Measurements from ENCODE around the gene GABPA.
A peak's percentile ranks its signal among the peaks of the same experiment; 100 is the strongest.
"Not testable (repeated sequence)": the region's sequence is repeated elsewhere in the genome, so short reads cannot be mapped to it uniquely, and the experiment has no call there.

The GABPA gene

DNA sequence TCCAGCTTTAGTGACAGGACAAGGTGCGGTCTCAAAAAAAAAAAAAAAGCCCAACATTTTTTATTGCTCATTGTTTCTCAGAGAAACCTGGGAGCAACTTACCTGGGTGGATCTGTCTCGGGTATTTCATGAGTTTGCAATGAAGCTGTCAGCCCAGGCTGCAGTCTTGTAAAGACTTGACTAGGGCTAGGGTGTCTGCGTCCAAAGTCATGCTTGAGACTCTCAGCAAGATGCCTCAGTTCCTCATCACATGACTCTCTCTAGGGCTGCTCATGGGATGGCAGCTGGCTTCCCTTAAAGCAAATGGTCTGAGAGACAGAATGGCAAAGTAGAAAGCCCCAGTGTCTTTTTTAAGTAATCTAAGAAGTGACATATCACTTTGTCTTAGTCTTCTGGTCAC is 8.1 kb downstream of the GABPA start:
- DNase-seq, result no peak

DNA sequence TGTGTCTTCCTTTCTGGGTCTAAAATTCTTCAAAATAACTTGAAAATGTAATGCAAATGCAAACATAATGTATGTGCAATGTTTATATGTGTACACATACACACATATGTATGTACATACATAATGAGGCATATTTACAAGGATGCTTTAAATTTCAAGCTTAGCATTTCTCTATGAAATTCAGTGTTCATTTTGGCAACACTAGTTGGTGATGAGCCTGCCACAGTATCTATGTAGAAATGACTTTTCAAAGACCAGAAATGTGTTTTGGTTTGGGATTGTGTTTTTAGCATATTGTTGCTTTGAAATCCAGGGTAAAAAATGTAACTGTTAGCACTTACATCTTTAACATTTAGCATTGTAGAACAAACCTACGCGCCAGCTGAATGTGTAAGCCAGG is 10.1 kb downstream of the GABPA start:
- DNase-seq, result no peak

DNA sequence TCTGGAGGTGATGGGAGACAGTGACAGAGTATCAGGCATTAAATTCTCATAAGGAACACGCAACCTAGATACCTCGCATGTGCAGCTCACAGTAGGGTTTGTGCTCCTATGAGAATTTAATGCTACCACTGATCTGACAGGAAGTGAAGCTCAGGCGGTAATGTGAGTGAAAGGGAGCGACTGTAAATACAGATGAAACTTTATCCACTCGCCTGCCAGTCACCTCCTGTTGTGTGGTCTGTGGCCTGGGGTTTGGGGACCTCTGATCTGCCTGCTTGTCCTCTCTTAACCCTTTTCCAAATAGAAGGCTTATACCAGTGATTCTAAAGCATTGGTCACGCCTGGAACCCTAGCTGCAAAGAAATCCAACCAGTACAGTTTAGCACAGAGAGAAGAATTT is 15.3 kb downstream of the GABPA start:
- no peak for DNase-seq

DNA sequence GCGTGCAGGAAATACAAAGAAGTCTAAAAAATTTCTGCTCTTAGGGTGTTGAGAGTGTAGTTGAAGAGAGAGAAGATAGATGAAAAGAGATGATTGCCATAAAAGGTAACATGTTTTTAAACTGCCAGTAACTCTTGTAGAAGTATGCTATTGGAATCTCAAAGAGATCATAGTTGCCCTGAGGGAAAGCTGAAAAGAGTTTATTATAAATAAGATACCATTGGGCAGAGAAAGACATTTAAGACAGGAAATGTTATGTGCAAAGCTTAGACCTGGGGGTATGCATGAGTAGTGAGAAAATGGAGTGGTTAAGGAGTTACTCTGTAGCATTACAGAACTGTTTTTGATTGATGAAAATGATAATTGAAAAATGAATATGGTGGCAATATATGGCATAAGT is 17.6 kb downstream of the GABPA start:
- DNase-seq, result no peak

DNA sequence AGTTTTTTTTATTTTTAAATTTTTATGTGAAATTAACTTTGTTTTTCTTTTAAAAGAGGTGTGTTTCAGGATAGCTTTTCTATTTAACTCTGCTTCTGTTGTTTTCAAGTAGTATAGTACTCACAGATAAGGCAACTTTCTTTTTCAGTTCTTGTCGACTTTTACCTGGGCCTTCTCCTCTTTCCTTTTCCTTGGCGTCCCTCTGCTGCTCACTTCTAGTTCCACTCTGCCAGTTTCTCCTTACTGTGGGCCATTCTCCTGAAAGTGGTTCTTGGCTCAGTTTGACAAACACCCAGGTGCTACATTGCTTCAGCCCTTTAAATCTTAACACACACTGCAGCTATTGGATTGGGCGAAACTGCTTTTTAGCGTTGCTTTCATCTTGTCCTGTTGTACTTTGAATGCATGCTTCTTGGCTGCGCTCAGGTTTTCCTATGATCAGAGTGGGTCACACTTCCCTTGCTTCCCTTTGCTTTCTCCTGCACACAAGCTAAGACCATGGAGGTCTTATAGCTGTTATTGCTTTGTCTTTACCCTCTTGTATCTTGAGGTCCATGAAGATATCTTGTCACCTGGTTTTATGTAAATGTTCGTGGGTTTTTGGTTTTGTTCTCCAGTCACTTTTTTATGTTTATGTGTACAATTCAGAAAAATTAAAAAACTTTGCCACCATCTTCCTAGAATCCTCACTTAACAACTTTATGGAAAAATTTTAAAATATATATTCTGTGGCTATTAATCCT is 21.6 kb downstream of the GABPA start:
- DNase-seq, result no peak

DNA sequence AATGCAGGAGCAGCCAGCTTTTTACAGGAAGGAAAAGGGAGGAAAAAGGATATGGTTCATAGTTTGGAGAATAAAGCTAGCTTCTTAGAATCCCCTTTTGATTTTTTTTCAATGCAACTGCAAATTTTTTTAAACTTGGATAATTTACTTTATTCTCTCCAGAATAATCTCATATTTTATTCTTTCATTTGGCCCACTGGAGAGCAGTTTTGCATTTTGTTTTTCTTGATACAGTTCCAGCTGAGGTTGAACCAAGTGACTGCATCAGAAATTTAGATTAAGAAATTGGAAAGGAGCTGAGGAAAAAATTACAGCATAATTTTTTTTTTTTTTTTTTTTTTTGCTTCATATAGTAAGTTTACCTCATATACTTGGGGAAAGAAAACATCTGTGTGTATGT is 22.8 kb downstream of the GABPA start:
- no peak for DNase-seq

DNA sequence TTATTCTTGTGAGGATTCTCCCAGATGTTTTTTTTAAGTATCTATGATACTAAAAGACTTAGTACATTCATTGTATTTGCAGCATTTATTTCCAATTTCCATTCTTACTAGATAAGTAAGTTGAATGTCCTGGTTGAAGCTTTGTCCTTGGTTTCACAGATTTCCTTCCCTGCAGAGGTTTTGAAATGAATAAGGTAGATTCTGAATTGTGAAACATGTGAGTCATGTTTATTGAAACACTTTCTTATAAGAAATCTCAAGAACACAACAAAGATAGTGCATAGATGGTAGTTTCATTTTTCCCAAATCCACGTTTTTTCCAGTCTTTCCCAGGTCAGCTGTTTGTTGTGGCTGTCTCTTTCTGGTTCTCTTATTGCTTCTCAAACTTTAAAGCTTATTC is 24.8 kb downstream of the GABPA start:
- DNase-seq, result no peak

DNA sequence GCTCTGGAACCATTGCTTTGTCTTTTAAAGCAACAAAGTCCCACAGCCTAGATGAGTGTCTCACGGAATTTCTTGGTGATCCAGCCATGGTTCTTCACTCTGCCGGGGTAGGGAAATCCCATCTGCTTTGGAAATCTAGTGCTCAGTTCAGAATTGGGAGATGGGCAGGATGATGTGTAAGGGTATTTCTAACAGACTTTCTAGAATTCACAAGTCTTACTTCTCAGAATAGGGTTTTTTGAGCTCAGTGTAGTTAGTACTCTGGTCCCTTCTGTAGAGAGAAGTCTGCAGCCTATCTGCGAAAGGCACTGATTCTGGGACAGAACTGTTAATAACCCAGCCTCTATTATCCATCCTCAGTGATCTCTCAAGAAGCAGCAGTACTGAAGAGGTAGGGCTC is 25.3 kb downstream of the GABPA start:
- DNase-seq, result no peak

DNA sequence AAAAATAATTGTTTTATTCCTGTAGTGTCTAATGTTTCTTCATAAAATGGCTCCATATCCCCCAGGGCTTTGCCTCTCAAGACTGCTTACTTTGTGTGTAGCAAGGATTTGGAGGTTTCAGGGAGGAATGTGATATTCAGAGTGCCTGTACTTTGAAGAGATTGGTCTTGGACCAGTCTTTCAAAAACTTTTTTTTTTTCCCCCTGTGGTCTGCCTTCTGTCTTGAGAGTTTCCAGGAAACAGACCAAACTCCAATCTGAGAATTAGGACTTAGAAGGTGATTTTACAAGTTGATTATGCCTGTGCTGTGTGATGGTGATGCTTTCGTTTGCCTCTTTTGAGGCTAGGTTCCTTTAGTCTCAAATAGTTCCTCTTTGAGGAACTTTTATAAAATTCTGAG is 25.9 kb downstream of the GABPA start:
- no peak for DNase-seq

DNA sequence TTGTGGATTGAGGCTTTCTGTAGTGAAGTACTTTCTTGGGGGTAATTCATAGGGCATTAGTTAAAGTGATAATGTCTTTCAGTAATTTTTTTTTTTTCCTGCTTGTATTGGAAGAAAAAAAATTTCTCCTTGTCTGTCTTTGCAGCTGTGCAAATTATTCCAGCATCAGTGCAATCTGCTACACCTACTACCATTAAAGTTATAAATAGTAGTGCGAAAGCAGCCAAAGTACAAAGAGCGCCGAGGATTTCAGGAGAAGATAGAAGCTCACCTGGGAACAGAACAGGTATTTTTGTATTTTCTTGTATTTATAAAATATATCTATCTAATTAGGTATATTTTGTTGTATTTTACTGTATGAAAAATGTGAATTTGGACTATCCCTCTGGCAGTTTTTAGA is 29.3 kb downstream of the GABPA start:
- no peak for DNase-seq

DNA sequence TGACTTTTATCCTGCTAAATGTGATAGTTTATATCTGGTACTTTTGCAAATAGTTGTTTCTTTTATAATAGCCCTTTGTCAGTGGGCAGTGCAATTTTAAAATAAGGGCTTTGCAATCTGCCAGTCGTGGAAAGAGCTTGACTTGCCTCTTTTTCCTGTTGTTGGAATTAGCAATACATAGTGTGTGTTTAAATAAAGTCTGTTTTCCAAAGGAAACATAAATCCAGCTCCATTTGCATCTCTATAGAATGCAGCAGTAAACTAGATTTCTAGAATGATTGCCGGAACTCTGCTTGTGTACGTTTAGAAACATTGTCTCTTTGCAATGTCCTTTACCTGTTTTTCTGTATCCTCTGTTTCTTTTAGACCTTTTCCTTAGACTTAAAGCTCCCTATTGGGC is 33.1 kb downstream of the GABPA start:
- DNase-seq, result no peak

DNA sequence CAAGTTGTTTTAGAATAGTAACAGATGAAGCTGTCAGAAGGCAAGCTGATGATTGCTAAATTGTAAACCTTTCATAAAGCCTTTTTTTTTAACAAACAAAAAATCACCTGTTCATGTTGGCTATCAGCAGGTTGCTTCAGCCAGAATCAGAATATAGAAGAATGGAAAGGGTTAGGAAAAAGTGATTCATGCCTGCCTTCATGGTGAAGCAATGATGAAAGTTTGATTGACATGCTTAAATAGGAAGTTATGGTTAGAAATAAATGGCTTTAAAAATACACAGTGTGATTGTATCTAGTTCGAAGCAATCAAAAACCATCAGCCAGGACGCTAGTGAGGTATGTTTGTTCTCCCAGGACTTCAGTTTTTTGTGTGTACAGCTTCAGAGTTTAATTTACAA is 37.9 kb downstream of the GABPA start:
- DNase-seq, result no peak

DNA sequence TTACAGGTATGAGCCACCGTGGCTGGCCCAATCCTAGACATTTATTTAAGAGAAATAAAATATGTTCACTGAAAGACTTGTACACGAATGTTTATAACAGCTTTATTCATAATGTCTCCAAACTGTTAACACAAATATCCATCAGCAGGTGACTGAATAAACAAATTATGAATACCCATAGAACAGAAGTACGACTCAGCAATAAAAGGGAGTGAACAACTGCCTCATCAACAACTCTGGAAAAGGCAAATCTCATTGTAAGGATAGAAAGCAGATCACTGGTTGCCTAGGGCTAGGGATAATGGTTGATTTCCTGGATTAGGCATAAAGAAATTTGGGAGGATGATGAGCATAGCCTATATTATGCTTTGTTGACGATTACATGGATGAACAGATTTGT is 41.7 kb downstream of the GABPA start:
- DNase-seq, result no peak

DNA sequence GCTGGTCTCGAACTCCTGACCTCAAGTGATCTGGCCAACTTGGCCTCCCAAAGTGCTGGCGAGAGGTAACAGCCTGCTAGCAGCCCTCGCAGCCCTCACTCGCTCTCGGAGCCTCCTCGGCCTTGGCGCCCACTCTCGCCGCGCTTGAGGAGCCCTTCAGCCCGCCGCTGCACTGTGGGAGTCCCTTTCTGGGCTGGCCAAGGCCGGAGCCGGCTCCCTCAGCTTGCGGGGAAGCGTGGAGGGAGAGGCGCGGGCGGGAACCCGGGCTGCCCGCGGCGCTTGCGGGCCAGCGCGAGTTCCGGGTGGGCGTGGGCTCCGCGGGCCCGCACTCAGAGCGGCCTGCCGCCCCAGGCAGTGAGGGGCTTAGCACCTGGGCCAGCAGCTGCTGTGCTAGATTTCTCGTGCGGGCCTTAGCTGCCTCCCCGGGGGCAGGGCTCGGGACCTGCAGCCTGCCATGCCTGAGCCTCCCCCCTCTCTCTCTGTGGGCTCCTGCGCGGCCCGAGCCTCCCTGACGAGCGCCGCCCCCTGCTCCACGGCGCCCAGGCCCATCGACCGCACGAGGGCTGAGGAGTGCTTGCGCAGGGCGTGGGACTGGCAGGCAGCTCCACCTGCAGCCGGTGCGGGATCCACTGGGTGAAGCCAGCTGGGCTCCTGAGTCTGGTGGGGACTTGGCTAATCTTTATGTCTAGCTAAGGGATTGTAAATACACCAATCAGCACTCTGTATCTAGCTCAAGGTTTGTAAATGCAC is 43.5 kb downstream of the GABPA start:
- DNase-seq, result not testable (repeated sequence)

DNA sequence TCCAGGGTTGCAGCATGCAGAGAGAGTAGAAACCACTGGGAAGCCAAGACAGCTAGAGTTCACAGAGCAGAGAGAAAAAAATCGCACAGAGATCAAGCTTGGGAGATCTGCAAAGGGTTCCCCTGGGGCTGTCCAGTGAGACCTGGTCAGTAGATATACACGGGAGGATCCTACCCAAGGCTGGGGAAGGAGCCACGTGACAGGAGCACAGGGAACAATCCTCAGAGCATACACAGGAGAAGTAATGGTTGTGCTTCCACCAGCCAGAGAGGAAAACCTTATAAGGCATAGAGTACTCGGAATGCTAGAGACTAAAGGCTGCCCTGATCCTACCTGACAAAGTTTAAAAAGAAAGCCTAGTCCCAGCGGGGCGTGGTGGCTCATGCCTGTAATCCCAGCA is 53.9 kb downstream of the GABPA start:
- no peak for DNase-seq

DNA sequence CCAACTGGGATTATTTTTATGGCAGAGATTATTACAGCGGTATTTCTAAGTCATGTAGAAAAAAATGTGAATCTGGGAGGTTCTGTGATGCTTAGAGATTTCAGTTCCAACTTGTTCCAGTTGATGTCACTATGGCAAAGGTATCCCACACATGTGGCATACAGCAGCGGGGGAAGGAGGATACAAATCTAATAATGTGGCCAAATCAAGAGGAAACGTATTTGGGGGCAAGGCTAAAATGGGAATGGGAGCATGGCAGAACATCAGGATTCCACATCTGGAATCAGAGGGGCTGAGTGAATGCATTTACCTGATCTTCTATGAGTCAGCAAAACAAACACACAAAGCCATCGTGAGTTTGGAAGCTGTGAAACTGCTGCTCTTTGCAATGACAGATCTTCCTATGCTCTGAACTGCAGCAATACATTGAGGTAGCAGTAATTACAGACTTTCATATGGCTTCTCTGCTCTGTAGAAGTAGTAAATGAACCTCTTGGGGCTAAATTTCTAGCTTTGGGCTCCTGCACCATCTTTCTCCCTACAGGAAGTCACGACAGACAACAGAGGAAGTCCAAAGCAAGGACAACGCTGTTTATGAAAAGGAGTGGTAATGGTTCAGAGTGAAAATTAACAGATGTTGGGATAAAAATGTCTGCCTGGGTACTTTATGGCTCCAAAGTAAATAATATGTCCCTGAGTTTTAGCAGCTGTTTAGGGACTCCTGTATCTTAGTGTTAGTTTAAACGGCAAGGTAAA is 55.5 kb downstream of the GABPA start:
- peak; percentile 74 for DNase-seq

DNA sequence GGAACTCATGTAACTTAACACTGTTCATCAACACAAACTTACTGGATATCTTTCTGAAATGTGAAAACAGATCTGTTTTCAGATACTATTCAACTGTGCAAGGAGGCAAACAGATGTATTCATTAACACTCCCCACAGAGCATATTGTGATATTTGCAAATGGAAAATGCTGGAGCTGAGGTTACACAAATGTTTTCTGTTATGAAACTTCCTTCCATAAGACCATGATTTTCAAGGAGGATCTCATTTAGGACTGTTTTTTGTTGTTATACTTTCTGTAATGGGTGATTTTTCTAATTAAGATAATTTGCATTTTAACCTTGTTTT is 56.1 kb downstream of the GABPA start:
- no peak for DNase-seq

DNA sequence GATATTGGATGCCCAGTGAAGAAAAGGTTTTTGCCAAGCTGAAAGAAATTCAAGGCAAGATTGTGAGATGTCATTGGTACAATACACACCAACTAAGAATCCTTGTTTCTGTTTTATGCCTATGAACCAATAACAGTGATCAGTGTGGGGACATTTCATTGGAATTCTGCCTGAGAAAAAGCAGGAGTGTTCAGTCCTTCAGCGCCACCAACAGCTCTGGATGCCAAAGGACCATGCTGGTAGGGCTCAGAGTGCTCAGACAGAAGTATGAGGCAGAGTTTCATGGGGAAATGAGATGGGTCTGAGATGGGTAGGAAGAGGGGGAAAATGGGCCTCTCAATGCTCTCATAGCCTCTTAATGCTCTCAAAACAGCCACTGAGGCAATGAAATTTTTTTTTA is 56.5 kb downstream of the GABPA start:
- no peak for DNase-seq

DNA sequence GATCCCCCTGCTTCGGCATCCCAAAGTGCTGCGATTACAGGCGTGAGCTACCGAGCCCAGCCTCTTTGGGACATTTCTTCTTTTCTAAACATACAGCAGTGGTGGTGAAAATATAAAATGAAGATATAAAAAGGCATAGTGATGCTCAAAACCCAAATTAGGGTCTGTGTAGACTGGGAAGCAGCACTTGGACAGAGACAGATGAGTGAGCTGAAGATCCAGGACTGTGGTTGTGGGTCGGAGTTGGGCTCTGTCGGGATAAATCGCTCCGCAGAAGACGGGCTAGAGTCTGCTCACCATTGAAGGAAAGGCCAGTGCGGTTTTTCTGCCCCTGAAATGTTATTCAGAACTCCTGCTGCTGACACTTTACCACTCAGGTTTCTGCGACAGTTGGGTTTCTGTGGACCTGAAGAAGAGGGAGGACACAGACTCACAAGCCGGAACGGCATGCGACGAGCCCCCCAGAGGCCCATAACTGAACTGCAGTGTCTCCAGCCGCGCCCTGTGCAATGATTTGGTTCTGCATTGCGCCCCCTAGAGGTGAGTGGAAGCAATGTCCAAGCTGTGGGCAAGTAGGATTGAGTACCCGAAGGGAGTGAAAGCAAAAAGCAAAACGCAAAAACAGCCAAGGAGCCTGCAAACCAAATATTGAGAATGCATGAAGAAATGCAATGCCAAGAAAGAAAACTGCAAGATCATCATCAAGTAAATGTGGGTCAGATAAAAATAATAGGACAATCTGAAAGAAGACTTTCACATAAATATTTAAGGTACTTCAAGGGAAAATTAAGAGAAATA is 66.6 kb downstream of the GABPA start:
- DNase-seq, result peak; percentile 48

DNA sequence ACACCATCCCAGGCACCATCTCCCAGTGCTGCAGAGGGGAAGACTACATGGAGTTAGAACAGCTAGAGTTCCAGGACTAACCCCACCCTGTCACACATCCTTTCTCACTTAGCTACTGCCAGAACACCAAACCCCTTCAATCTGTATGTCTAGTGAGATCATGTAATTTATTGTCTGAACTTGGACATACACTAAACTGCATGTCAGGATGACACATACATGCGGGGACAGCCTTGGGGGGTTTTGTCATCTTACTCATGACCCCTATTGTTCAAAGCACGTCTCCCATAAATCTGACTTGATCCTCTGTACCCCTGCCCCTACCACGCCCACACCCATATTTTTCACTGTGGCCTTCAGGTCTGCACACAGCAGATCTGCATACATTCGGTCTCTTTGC is 71.3 kb downstream of the GABPA start:
- no peak for DNase-seq

DNA sequence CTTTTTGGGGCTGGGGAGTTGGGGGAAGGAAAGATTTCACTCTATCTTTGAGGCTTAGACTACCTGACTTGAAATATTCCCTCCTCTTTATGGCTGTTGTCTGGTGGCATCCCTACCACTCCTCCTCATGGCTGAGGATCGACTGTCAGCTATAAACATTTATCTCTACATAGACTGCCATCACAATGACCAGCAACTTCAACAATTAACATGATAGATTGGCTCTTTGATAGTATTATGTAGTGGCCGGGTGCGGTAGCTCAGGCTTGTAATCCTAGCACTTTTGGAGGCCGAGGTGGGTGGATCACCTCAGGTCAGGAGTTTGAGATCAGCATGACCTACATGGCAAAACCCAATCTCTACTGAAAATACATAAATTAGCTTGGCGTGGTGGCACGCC is 72.4 kb downstream of the GABPA start:
- DNase-seq, result no peak

DNA sequence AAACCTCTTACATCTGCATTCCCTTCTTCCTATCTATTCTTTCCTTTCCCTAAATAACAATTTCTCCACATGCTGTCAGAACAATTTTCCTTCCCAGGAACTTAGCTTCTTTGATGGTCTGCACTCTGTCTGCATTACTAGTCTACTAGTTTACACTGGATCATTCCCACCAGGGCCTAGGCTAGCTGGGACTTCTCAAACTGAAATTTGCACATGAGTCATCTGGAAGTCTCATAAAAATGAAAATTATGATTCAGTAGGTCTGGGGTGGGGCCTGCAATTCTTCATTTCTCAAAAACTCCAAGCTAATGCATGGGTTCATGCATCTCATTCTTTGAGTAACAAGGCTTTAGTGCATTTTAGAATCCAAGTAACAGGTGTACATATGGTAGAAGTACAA is 74.2 kb downstream of the GABPA start:
- DNase-seq, result no peak

DNA sequence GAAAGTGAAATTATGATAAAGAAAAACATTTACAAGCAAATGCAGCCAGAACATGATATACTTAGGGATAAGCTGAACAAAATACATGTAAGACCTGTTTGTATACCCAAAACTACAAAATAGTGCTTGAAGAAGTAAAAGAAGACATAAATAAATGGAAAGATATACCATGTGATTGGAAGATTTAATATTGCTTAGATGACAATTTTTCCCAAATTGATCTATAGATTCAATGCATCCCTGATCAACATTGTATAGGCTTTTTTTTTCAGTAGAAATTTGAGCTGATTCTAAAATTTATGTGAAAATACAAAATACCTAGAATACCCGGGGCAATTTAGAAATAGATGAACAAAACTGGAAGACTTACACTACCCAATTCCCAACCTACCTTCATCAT is 76.4 kb downstream of the GABPA start:
- no peak for DNase-seq
